H7 (cell line): Measurements from ENCODE around the gene MXRA7. TPM values are rescaled to one million over a fixed set of nuclear protein-coding genes. Genes with fewer than 3 reads are reported as not detected.
"Not testable (repeated sequence)": the region's sequence is repeated elsewhere in the genome, so short reads cannot be mapped to it uniquely, and the experiment has no call there.

Experiments used
- DNase-seq: peaks from one replicate; pipeline ENCODE4 v3.0.0; 2012
- H3K27me3 ChIP-seq: 2 replicates; pipeline ENCODE4 v1.6.0; 2011; ENCODE audit warnings: mild to moderate bottlenecking, low read length; ENCODE audit not compliant: control insufficient read depth, insufficient read depth
- H3K36me3 ChIP-seq: replicated peaks from 2 replicates; pipeline ENCODE4 v1.5.1; 2011; ENCODE audit warnings: low read length; ENCODE audit not compliant: control insufficient read depth, insufficient read depth
- H3K4me3 ChIP-seq: 2 replicates; pipeline ENCODE4 v1.5.1; 2011; ENCODE audit warnings: low read depth, mild to moderate bottlenecking, control low read depth, low read length, moderate library complexity; ENCODE audit not compliant: insufficient read depth
- total RNA-seq: library from RNA; depleted of rRNA; stranded (reverse); fragments of >200 nt; shearing (Covaris generic); gene quantifications from 2 replicates; pipeline ENCODE4 v1.2.3, GENCODE V29; 2014

The MXRA7 gene
- total RNA-seq, 1 experiment from 2014 or later = 59.3 TPM

GRCh38 chr17:76650504-76650903 is 60.3 kb downstream of the MXRA7 start:
- H3K36me3 ChIP-seq = no peaks in the 10 kb centered on the region
- no peak overlapping the region for H3K4me3 ChIP-seq
- no peaks in the 10 kb centered on the region for H3K27me3 ChIP-seq
- no peak for DNase-seq

- DNase-seq = no peak
- no peak overlapping the region for H3K4me3 ChIP-seq
- no peaks in the 10 kb centered on the region for H3K36me3 ChIP-seq
- no peaks in the 10 kb centered on the region for H3K27me3 ChIP-seq
These were observed 64.1 kb downstream of the MXRA7 start for GRCh38 chr17:76646712-76647111.

DNA sequence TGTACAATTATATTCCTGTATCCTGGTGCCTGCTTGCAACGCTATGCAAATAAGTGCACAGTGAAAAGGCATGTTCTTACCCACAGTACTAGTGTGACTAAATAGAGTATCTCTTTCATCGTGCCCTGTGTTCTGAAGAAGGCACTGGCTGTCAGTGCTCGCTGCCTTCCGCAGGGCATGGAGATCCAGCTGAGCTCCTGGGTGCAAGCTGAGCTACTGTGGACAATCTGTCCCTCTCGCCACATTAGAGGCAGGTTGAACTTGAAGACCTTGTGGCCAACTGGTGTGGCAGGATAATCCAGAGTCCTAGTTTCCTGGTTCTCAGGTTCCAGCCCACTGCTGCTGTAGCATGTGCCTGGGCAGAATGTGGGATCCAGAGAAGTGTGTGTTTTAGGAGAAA is 65.3 kb downstream of the MXRA7 start:
- no peak for DNase-seq
- Histone ChIP-seq H3K4me3 (no peak overlapping the region), H3K27me3 (no peaks in the 10 kb centered on the region), H3K36me3 (no peaks in the 10 kb centered on the region)

DNA sequence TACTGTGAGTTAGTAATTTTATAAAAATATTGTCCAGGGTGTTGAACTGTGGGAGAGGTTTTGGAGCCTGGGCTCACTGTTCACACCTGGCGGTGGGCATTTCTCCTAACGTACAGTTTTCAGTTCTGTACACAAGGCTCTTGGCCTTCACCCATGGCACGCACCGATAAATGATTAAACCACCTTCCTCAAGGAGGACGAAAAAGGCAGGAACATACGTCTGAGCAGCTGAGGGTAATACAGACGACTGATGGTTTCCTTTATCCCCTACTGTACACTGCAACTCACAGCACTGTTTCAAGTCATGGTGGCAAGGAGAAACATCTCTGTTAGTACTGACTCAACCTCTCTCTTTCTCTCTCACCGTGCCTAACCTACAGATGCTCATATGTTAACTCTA is 65.8 kb downstream of the MXRA7 start:
- DNase-seq = no peak
- no peak overlapping the region for H3K4me3 ChIP-seq

DNA sequence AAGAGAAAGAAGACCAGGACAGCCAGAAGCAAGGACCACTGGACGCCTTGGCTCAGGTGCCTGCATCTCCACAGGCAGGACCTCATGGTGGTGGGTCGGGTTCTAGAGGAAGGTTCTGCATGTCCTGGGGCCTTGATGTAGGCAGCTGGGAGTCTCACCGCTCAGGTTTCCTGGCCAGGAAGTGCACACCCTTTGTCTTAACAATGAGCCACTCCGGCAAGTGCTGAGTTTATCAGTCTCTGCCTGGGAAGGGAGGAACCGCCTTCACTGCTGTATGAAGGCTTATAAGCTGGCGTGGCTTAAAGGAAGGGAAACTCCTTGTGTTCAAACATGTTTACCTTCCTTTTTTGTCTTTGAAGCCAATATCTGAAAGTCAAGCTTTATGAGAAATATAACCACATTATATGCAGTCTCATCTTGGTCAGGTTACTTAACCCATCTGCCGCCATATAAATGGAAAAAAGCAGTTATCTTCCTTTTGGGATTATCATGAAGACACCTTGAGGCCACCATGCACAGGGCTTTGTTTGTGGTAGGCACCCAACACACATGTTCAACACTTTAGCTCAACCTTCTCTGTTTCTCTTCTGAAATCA is 67.1 kb downstream of the MXRA7 start, which contains the start of gene ST6GALNAC1:
Gene ST6GALNAC1, minus strand, starts transcription at position 205 of the 596 bp plus-strand sequence. Its CDS starts 119 bp downstream, at position 86.
- H3K27me3 ChIP-seq = no peaks in the 10 kb centered on the region
- no peak for DNase-seq
- no peak within 1 kb of the TSS for H3K4me3 ChIP-seq
- no peaks in the 10 kb centered on the region for H3K36me3 ChIP-seq

More for the DNA sequence above, 65.8 kb downstream of the MXRA7 start:
- no peaks in the 10 kb centered on the region for H3K27me3 ChIP-seq
- no peaks in the 10 kb centered on the region for H3K36me3 ChIP-seq

GRCh38 chr17:76642994-76643393 is 67.8 kb downstream of the MXRA7 start:
- no peak for DNase-seq
- Histone ChIP-seq H3K27me3 (no peaks in the 10 kb centered on the region), H3K4me3 (no peak overlapping the region), H3K36me3 (no peaks in the 10 kb centered on the region)

DNA sequence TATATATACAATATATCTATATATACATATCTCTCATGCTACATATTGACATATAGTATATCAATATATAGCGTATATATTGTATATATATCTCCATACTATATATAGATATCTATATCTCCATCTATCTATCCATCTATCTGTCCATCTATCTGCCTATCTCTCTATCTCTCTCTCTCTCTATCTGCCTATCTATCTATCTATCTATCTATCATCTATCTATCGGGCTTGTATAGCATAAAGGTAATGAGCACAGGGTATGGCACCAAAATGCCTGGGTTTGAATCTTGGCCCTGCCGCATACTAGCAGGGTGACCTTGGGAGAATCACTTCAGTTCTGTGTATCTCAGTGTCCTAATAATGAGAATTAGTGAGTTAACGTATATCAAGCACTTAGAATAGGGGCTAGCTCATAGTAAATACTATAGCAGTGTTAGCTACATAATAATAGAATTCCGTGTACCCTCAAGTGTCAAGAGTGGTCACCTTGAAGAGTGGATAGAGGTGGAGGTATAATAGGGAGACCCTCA is 68.7 kb downstream of the MXRA7 start:
- no peaks in the 10 kb centered on the region for H3K27me3 ChIP-seq
- no peak for DNase-seq
- no peaks in the 10 kb centered on the region for H3K36me3 ChIP-seq
- no peak overlapping the region for H3K4me3 ChIP-seq

DNA sequence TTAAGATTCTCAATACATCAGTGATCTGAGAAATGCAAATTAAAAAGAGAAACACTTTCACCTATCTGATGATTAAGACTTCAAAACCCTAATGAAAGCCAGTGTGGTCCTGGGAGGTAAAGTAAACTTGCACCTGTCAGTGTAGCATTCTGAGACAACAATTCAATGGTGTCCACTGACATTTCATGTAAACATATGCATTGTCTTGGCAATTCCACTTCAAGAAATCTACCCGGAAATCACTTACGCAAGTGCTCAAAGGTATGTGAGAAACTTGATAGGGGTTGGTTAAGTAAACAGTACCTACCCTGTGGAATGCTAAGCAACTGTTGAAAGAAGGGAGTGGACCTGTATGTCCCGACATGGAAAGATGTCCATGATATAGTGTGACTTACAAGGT is 69.3 kb downstream of the MXRA7 start:
- no peak for DNase-seq
- H3K4me3 ChIP-seq = no peak overlapping the region
- H3K36me3 ChIP-seq = no peaks in the 10 kb centered on the region
- no peaks in the 10 kb centered on the region for H3K27me3 ChIP-seq

- H3K4me3 ChIP-seq = no peak overlapping the region
- H3K36me3 ChIP-seq = no peaks in the 10 kb centered on the region
- DNase-seq = no peak
- H3K27me3 ChIP-seq = no peaks in the 10 kb centered on the region
These were observed 70.0 kb downstream of the MXRA7 start for GRCh38 chr17:76640550-76641380.

- no peak for DNase-seq
- H3K4me3 ChIP-seq = no peak overlapping the region
- H3K36me3 ChIP-seq = no peaks in the 10 kb centered on the region
- H3K27me3 ChIP-seq = no peaks in the 10 kb centered on the region
These were observed 72.5 kb downstream of the MXRA7 start for GRCh38 chr17:76638263-76638662.

GRCh38 chr17:76636486-76637206 is 74.1 kb downstream of the MXRA7 start:
- not testable (repeated sequence) for H3K36me3 ChIP-seq, H3K27me3 ChIP-seq, H3K4me3 ChIP-seq, DNase-seq

- Histone ChIP-seq H3K4me3 (no peak overlapping the region), H3K27me3 (no peaks in the 10 kb centered on the region), H3K36me3 (no peaks in the 10 kb centered on the region)
- DNase-seq = no peak
These were observed 75.0 kb downstream of the MXRA7 start for GRCh38 chr17:76635659-76636360.

DNA sequence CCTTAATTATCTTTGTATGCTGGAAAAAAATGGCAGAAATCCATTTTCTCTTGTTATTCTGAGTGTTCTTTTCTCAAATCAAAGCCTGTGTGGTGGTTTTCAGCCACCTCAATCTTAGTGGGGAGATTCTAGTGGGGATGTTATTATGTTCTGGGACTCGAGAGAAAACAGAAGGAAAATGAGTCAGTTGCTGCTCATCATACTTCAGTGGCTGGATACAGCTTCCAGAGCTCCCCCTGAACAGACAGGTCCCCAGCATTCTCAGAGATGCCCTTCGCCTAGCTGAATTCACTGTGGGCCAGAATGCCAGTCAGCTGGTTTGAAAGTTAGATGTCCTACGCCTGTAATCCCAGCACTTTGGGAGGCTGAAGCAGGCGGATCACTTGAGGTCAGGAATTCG is 75.7 kb downstream of the MXRA7 start:
- no peak overlapping the region for H3K4me3 ChIP-seq
- no peaks in the 10 kb centered on the region for H3K27me3 ChIP-seq
- DNase-seq = no peak
- no peaks in the 10 kb centered on the region for H3K36me3 ChIP-seq

DNA sequence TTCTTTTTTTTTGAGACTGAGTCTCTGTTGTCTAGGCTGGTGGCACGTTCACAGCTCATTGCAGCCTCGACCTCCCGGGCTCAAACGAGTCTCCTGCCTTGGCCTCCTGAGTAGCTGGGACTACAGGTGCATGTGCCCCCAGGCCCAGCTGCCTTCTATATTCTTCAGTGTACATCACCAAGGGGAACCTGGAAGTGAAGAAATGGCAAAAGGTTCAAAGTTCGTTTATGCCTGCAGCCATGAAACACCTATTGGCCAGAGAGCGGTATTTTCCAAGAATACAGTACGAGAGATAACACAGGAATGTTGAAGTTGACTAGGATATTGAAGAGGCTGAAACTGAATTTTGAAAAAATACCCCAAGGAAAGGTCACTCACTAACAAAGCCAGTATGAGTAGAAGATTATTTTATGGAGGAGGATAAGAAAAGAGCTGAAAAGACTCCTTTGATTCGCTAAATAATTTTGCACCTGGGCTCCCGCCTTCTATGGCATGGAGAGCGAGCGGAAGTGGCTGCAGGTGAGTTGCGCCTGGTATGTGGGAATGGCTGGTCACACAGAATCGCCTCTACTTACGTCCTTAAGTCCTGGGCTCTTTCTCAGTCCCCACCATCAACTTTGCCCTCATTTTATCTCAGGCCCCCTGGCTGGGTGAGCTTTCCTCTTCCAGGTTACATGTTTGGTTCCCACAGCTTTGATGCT is 77.0 kb downstream of the MXRA7 start:
- no peak for DNase-seq
- H3K4me3 ChIP-seq = no peak overlapping the region
- H3K27me3 ChIP-seq = no peaks in the 10 kb centered on the region
- H3K36me3 ChIP-seq = no peaks in the 10 kb centered on the region
